K562 (cell line): Measurements from ENCODE around the gene VPS33A. TPM values are rescaled to one million over a fixed set of nuclear protein-coding genes. Genes with fewer than 3 reads are reported as not detected.

Source experiments
- RCOR1 ChIP-seq, 2 experiments: IDR thresholded peaks; 2 replicates each; pipeline ENCODE4 v1.6.1; 2012; ENCODE audit warnings: low read depth in 2 of 2, low read length in 2 of 2, borderline replicate concordance in 1 of 2, improper control_type of control experiment in 1 of 2
- ZKSCAN1 ChIP-seq: fragments of 150-350 bp; IDR thresholded peaks from 2 replicates; pipeline ENCODE4 v1.6.1; 2016; ENCODE audit warnings: low read depth, low read length
- polyA plus RNA-seq, 8 experiments: library from polyadenylated mRNA; depleted of rRNA in 4 of 8; stranded (reverse) in 5 of 8; unstranded in 3 of 8; fragments of >200 nt; fragmentation: Nextera tagmentation in 2 of 8; fragmentation: Illumina TruSeq in 1 of 8; extraction: Ambion mirVana in 2 of 8; extraction: Trizol in 1 of 8; gene quantifications; 2 replicates each; pipeline versions ENCODE4 v1.2.1 to v1.2.3, GENCODE V29; 2011 to 2014; ENCODE audit warnings: inconsistent platforms in 1 of 8, missing spikeins in 1 of 8
- total RNA-seq, 7 experiments: library from RNA; depleted of rRNA in 6 of 7; stranded (reverse); fragments of >200 nt in 6 of 7; fragmentation: Illumina TruSeq in 2 of 7; extraction: Trizol in 2 of 7; gene quantifications; 2 replicates each; pipeline versions ENCODE4 v1.2.1 to v1.2.3, GENCODE V29; 2011 to 2021; ENCODE audit warnings: low replicate concordance in 1 of 7
- TF ChIP-seq, protein P1 (sequence below): fragments of 200-600 bp; sonication (generic); IDR thresholded peaks from one replicate; pipeline ENCODE4 v1.6.1; 2012; ENCODE audit warnings: mild to moderate bottlenecking, low read depth, low read length, inconsistent platforms
- TF ChIP-seq, protein P2 (sequence below): sonication (generic); formaldehyde crosslinking; IDR thresholded peaks from 2 replicates; pipeline ENCODE4 v1.8.0; 2022; ENCODE audit warnings: mild to moderate bottlenecking, low read depth, missing genetic modification reagents

VPS33A gene
- total and polyA plus RNA-seq, 9 of the 15 experiments (the other 6 are each of a cell fraction or from before 2014, with no cell fraction given): 10.6 to 34.3 (median 25.3) TPM

GRCh38 chr12:122235741-122236140 lies 30.6 kb downstream of the VPS33A start (continued):
- TF ChIP-seq, protein P1, sequence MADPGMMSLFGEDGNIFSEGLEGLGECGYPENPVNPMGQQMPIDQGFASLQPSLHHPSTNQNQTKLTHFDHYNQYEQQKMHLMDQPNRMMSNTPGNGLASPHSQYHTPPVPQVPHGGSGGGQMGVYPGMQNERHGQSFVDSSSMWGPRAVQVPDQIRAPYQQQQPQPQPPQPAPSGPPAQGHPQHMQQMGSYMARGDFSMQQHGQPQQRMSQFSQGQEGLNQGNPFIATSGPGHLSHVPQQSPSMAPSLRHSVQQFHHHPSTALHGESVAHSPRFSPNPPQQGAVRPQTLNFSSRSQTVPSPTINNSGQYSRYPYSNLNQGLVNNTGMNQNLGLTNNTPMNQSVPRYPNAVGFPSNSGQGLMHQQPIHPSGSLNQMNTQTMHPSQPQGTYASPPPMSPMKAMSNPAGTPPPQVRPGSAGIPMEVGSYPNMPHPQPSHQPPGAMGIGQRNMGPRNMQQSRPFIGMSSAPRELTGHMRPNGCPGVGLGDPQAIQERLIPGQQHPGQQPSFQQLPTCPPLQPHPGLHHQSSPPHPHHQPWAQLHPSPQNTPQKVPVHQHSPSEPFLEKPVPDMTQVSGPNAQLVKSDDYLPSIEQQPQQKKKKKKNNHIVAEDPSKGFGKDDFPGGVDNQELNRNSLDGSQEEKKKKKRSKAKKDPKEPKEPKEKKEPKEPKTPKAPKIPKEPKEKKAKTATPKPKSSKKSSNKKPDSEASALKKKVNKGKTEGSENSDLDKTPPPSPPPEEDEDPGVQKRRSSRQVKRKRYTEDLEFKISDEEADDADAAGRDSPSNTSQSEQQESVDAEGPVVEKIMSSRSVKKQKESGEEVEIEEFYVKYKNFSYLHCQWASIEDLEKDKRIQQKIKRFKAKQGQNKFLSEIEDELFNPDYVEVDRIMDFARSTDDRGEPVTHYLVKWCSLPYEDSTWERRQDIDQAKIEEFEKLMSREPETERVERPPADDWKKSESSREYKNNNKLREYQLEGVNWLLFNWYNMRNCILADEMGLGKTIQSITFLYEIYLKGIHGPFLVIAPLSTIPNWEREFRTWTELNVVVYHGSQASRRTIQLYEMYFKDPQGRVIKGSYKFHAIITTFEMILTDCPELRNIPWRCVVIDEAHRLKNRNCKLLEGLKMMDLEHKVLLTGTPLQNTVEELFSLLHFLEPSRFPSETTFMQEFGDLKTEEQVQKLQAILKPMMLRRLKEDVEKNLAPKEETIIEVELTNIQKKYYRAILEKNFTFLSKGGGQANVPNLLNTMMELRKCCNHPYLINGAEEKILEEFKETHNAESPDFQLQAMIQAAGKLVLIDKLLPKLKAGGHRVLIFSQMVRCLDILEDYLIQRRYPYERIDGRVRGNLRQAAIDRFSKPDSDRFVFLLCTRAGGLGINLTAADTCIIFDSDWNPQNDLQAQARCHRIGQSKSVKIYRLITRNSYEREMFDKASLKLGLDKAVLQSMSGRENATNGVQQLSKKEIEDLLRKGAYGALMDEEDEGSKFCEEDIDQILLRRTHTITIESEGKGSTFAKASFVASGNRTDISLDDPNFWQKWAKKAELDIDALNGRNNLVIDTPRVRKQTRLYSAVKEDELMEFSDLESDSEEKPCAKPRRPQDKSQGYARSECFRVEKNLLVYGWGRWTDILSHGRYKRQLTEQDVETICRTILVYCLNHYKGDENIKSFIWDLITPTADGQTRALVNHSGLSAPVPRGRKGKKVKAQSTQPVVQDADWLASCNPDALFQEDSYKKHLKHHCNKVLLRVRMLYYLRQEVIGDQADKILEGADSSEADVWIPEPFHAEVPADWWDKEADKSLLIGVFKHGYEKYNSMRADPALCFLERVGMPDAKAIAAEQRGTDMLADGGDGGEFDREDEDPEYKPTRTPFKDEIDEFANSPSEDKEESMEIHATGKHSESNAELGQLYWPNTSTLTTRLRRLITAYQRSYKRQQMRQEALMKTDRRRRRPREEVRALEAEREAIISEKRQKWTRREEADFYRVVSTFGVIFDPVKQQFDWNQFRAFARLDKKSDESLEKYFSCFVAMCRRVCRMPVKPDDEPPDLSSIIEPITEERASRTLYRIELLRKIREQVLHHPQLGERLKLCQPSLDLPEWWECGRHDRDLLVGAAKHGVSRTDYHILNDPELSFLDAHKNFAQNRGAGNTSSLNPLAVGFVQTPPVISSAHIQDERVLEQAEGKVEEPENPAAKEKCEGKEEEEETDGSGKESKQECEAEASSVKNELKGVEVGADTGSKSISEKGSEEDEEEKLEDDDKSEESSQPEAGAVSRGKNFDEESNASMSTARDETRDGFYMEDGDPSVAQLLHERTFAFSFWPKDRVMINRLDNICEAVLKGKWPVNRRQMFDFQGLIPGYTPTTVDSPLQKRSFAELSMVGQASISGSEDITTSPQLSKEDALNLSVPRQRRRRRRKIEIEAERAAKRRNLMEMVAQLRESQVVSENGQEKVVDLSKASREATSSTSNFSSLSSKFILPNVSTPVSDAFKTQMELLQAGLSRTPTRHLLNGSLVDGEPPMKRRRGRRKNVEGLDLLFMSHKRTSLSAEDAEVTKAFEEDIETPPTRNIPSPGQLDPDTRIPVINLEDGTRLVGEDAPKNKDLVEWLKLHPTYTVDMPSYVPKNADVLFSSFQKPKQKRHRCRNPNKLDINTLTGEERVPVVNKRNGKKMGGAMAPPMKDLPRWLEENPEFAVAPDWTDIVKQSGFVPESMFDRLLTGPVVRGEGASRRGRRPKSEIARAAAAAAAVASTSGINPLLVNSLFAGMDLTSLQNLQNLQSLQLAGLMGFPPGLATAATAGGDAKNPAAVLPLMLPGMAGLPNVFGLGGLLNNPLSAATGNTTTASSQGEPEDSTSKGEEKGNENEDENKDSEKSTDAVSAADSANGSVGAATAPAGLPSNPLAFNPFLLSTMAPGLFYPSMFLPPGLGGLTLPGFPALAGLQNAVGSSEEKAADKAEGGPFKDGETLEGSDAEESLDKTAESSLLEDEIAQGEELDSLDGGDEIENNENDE: no peak
- TF ChIP-seq RCOR1 (IDR thresholded peaks at IDR 0.05; ENCODE audit: borderline replicate concordance in 1 of 2, low read depth in 2 of 2, low read length in 2 of 2): no peak
- TF ChIP-seq, protein P2, sequence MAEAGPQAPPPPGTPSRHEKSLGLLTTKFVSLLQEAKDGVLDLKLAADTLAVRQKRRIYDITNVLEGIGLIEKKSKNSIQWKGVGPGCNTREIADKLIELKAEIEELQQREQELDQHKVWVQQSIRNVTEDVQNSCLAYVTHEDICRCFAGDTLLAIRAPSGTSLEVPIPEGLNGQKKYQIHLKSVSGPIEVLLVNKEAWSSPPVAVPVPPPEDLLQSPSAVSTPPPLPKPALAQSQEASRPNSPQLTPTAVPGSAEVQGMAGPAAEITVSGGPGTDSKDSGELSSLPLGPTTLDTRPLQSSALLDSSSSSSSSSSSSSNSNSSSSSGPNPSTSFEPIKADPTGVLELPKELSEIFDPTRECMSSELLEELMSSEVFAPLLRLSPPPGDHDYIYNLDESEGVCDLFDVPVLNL (CRISPR knock-in tag): no peak
- no peak for TF ChIP-seq ZKSCAN1
